Ascending aorta (tissue), 2 donors: Measurements from ENCODE around the gene SMO. TPM values are rescaled to one million over a fixed set of nuclear protein-coding genes. Genes with fewer than 3 reads are reported as not detected.

Experiments
- DNase-seq, 2 donors: peaks; one replicate each; pipeline ENCODE4 v3.0.0-alpha.2; 2019; ENCODE audit warnings: low spot score in 2 of 2
- H3K27ac ChIP-seq, 2 donors: fragments of 200-600 bp; sonication (generic); one replicate each; pipeline ENCODE4 v1.5.1; 2016 to 2017; ENCODE audit warnings: mild to moderate bottlenecking in 1 of 2
- H3K27me3 ChIP-seq: fragments of 200-600 bp; sonication (generic); one replicate; pipeline ENCODE4 v1.5.1; 2017
- H3K36me3 ChIP-seq, 2 donors: fragments of 200-600 bp; sonication (generic); one replicate each; pipeline ENCODE4 v1.5.1; 2016
- H3K4me1 ChIP-seq, 2 donors: fragments of 200-600 bp; sonication (generic); one replicate each; pipeline ENCODE4 v1.5.1; 2016 to 2017; ENCODE audit warnings: mild to moderate bottlenecking in 1 of 2
- H3K4me3 ChIP-seq, 2 donors: fragments of 200-600 bp; sonication (generic); one replicate each; pipeline ENCODE4 v1.5.1; 2016 to 2017; ENCODE audit warnings: mild to moderate bottlenecking in 1 of 2
- H3K9me3 ChIP-seq, 2 donors: fragments of 200-600 bp; sonication (generic); one replicate each; pipeline ENCODE4 v1.5.1; 2016
- CTCF ChIP-seq, 3 experiments: fragments of 200-600 bp in 2 of 3; fragments of 450-650 bp in 1 of 3; sonication (generic) in 2 of 3; IDR thresholded peaks; one replicate each; pipeline ENCODE4 v1.5.1; 2016 to 2019; ENCODE audit warnings: antibody characterized with exemption in 3 of 3, mild to moderate bottlenecking in 1 of 3, moderate library complexity in 1 of 3
- intact Hi-C: fragments of 100-400 bp; cut with DNase I; formaldehyde crosslinking; loops from one replicate; pipeline ENCODE4 v1.15.1; 2023
- total RNA-seq: library from RNA; depleted of rRNA; stranded (reverse); fragments of >200 nt; gene quantifications from one replicate; pipeline ENCODE4 v1.1.0, GENCODE V29; 2016

SMO gene
- total RNA-seq, 1 donor from 2014 or later, result 12.9 TPM

GRCh38 chr7:129147731-129148130 is 40.7 kb upstream of the SMO start:
- Histone ChIP-seq H3K9me3 (no peaks in the 10 kb centered on the region), H3K27me3 (no peaks in the 10 kb centered on the region), H3K27ac (no peak overlapping the region), H3K4me1 (peaks cover 0 to 4% of the 10 kb centered on the region in 2 donors), H3K36me3 (no peaks in the 10 kb centered on the region), H3K4me3 (no peak overlapping the region)
- no peak for DNase-seq
- intact Hi-C loops, result no loop called here
- TF ChIP-seq CTCF (IDR thresholded peaks at IDR 0.05), result no peak

GRCh38 chr7:129149511-129149910 is 38.9 kb upstream of the SMO start:
- Histone ChIP-seq H3K27ac (no peak overlapping the region), H3K36me3 (no peaks in the 10 kb centered on the region), H3K27me3 (no peaks in the 10 kb centered on the region), H3K4me3 (no peak overlapping the region), H3K4me1 (peaks cover 0 to 4% of the 10 kb centered on the region in 2 donors), H3K9me3 (no peaks in the 10 kb centered on the region)
- no peak for DNase-seq
- TF ChIP-seq CTCF (IDR thresholded peaks at IDR 0.05), result no peak
- intact Hi-C loops, result no loop called here

GRCh38 chr7:129150199-129150996 is 38.0 kb upstream of the SMO start:
- H3K36me3 ChIP-seq, result no peaks in the 10 kb centered on the region
- no peak for DNase-seq
- no peaks in the 10 kb centered on the region for H3K9me3 ChIP-seq
- intact Hi-C loops, result no loop called here
- H3K4me1 ChIP-seq, result no peaks in the 10 kb centered on the region
- H3K4me3 ChIP-seq, result no peak overlapping the region
- TF ChIP-seq CTCF (IDR thresholded peaks at IDR 0.05), result no peak
- no peak overlapping the region for H3K27ac ChIP-seq
- H3K27me3 ChIP-seq, result no peaks in the 10 kb centered on the region

GRCh38 chr7:129157651-129158050 is 30.8 kb upstream of the SMO start:
- H3K4me1 ChIP-seq, result no peaks in the 10 kb centered on the region
- DNase-seq, result no peak
- no peaks in the 10 kb centered on the region for H3K9me3 ChIP-seq
- H3K27me3 ChIP-seq, result no peaks in the 10 kb centered on the region
- H3K27ac ChIP-seq, result no peak overlapping the region
- H3K4me3 ChIP-seq, result no peak overlapping the region
- H3K36me3 ChIP-seq, result no peaks in the 10 kb centered on the region
- intact Hi-C loops, result no loop called here
- no peak for TF ChIP-seq CTCF (IDR thresholded peaks at IDR 0.05)

- Histone ChIP-seq H3K4me1 (peaks cover 0 to 3% of the 10 kb centered on the region in 2 donors), H3K36me3 (no peaks in the 10 kb centered on the region), H3K27me3 (no peaks in the 10 kb centered on the region), H3K27ac (no peak overlapping the region), H3K9me3 (no peaks in the 10 kb centered on the region), H3K4me3 (no peak overlapping the region)
- intact Hi-C loops, result no loop called here
- DNase-seq, result no peak
- no peak for TF ChIP-seq CTCF (IDR thresholded peaks at IDR 0.05)
Observed at GRCh38 chr7:129159539-129159938, 28.9 kb upstream of the SMO start.
